GM21526 (cell line): ENCODE data around the gene ZFYVE9.
"Not testable (repeated sequence)": the region's sequence is repeated elsewhere in the genome, so short reads cannot be mapped to it uniquely, and the experiment has no call there.

Experiments
- ATAC-seq: cut with Tn5 transposase; IDR thresholded peaks from one replicate; pipeline ENCODE4 v1.9.1; 2021; ENCODE audit warnings: moderate library complexity; ENCODE audit not compliant: unreplicated experiment, low FRiP score

ZFYVE9 gene

DNA sequence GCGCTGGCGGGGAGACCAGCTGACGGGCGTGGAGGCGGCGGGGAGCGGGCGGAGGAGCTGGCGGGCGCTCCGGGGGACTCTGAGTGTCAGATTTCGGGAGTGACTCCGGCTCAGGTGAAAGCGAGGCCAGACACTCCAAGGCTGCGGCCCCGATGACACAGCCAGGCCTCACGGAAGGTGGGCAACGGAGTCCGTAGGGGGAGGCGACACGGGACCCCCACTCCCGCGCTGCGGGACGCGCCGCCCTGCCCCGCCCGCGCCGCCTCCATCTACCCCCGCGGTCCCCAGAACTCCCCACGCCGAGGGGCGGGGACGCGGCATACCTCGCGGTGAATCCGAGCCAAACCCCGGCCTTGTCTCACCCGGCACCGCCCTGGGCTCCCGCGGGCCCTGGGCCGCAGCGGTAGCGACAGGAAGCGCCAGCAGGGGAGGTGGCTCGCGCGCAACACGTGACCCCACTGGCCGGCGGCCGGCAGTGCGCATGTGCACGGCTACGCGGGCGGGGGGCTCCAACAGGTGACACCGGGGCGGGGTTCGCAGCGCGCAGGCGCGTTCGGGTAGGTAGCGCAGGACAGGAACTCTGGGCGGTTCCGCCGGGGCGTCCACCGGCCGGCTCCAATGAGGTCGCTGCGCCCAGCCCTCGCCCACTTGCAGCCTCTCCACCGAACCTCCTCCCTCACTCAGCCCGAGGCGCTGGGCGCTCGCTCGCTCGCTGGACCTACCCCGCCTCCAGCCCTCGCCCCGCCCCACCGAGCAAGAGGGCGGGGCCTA lies 224.0 kb downstream of the ZFYVE9 start, which contains the start of gene CC2D1B:
Gene CC2D1B (minus strand): TSS at position 460 of the 771 bp plus-strand sequence. CDS start 1,585 bp downstream, outside the sequence.
- ATAC-seq: peak; percentile 86

DNA sequence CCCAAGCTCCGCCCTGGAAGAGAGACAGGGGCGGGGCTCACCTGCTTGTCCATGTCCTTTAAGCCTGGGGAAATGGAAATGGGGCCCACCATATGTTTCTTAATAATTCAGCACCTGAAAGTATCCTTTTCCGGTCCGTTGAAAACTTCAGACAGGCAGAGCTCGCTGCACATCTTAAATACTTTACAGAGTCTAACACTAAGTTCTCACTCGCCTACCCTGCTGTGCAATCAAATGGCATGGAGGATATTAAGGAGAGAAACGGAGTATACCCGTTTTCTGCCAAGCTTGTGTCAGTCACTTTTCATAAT lies 224.6 kb downstream of the ZFYVE9 start:
- ATAC-seq: no peak

DNA sequence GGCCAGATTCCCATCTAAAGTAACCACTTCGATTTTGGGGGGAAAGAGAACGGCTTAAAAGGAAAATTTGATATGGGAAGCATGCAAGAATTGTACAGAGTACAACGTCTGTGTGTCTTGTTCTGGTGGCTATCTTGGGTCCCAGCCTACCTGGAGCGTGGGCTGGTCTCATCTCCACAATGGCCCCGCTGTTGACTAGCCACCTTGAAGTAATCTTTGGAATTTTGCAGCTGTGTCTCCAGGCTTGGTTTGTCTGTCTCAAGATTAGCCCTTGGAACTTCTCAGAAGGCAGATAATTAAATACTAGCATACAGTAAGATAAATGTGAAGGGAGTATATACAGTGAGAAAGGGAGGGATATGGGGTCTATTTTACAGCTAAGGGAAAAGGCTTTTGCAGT lies 225.4 kb downstream of the ZFYVE9 start:
- no peak for ATAC-seq

DNA sequence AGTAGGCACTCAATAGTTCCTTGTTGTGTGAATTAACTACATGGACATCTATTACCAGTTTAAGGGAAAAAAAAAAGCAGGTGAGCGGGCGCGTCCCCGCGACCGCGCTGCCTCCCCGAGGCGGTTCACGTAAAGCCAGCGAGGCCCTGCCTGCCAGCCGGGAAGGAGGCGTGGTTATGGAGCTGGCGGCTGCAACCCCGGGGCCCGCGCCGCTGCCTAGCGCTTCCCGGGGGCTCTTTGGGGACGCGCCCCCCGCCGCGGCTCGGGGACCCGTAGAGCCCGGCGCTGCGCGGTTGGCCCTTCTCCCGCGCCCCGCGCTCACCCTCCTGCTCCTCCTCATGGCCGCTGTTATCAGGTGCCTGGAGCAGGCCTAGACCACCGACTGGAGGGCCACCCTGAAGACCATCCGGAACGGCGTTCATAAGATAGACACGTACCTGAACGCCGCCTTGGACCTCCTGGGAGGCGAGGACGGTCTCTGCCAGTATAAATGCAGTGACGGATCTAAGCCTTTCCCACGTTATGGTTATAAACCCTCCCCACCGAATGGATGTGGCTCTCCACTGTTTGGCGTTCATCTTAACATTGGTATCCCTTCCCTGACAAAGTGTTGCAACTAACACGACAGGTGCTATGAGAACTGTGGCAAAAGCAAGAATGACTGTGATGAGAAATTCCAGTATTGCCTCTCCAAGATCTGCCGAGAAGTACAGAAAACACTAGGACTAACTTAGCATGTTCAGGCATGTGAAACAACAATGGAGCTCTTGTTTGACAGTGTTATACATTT lies 226.7 kb downstream of the ZFYVE9 start:
- ATAC-seq: no peak

DNA sequence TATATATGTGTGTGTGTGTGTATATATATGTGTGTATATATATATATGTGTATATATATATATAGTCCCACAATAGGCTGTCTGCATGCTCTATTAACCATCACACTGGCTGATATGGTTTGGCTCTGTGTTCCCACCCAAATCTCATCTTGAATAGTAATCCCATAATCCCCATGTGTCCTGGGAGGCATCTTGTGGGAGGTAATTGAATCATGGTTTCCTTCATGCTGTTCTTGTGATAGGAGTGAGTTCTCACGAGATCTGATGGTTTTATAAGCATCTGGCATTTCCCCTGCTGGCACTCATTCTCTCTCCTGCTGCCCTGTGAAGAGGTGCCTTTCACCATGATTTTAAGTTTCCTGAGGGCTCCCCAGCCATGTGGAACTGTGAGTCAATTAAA lies 228.0 kb downstream of the ZFYVE9 start:
- ATAC-seq: not testable (repeated sequence)

DNA sequence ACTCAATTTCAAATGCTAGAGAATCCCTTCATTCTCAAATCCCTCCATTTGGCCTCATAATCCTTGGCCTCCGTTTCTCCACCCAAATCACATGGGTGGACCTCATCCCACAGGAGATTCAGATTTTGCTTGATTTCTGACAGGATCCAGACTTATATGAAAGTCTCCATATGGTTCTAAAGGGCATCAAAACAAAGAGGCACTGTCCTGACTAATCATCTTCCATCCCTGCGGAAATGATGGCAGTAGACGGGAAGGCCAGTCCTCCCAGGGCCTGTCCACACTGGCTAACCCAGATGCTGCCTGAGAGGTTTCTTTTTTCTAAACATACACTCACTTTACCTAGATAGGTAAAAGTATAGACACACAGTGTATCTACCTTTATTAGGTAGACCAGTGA lies 243.5 kb downstream of the ZFYVE9 start:
- ATAC-seq: no peak

DNA sequence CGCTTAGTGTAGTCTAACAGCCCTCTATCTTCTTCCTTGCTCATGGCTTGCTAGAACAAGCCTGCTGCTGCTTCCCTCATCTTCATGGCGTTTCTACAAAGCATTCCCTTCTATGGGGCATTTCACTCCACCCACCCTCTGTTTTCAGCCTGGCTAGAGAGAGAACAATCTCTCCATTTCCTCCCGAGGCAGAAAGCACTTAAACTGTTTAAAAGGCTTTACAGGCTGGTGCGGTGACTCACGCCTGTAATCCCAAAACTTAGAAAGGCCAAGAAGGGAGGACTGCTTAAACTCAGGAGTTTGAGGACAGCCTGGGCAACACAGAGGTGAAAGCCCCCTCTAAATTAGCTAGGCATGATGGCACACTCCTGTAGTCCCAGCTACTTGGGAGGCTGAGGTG lies 244.6 kb downstream of the ZFYVE9 start:
- ATAC-seq: no peak

DNA sequence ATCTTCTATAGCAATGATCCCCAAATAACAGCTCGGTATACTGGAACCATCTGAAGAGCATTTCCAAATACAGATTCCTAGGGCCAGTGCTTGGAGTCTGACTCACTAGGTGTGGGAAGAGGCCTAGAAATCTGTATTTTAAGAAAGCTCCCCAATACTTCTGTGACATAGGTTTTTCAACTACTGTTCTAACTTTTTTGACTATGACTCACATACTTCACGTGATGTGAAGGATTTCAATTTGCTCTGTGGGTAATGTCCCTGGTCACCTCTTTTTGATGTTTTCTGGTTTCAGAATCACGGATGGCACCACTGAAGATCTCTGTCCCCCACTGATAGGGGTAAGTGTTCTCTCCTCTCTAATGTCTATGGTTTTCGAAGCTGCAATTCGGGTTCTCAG lies 251.3 kb downstream of the ZFYVE9 start:
- no peak for ATAC-seq
